Liver (tissue), 9 donors: ENCODE measurements around the gene PGM1. TPM values are rescaled to one million over a fixed set of nuclear protein-coding genes. Genes with fewer than 3 reads are reported as not detected.

Experiments
- DNase-seq: peaks from one replicate; pipeline ENCODE4 v3.0.0-alpha.2; 2017; ENCODE audit warnings: low spot score
- H3K27ac ChIP-seq, 2 donors: one replicate each; pipeline ENCODE4 v1.7.0; 2013; ENCODE audit warnings: inconsistent platforms in 2 of 2, low read length in 2 of 2, control low read depth in 1 of 2, low read depth in 1 of 2, mild to moderate bottlenecking in 1 of 2
- H3K27me3 ChIP-seq, 4 donors: one replicate each; pipeline versions ENCODE4 v1.6.1 to v1.7.0; 2013; ENCODE audit warnings: low read length in 3 of 4, inconsistent platforms in 1 of 4, mild to moderate bottlenecking in 1 of 4, moderate library complexity in 1 of 4; ENCODE audit not compliant: control insufficient read depth in 4 of 4, insufficient read depth in 4 of 4
- H3K36me3 ChIP-seq, 4 donors: one replicate each; pipeline versions ENCODE4 v1.6.1 to v1.7.0; 2013; ENCODE audit warnings: low read length in 3 of 4, mild to moderate bottlenecking in 3 of 4, low read depth in 1 of 4, moderate library complexity in 1 of 4; ENCODE audit not compliant: control insufficient read depth in 4 of 4, insufficient read depth in 3 of 4
- H3K4me1 ChIP-seq, 4 donors: one replicate each; pipeline versions ENCODE4 v1.6.1 to v1.7.0; 2013; ENCODE audit warnings: low read length in 3 of 4, mild to moderate bottlenecking in 3 of 4, moderate library complexity in 1 of 4; ENCODE audit not compliant: control insufficient read depth in 4 of 4, insufficient read depth in 4 of 4
- H3K4me3 ChIP-seq, 3 donors: one replicate each; pipeline versions ENCODE4 v1.6.1 to v1.7.0; 2013; ENCODE audit warnings: low read length in 3 of 3, control low read depth in 1 of 3, low read depth in 1 of 3, mild to moderate bottlenecking in 1 of 3
- H3K9ac ChIP-seq, 2 donors: one replicate each; pipeline ENCODE4 v1.7.0; 2013; ENCODE audit warnings: low read length in 2 of 2, mild to moderate bottlenecking in 2 of 2, moderate library complexity in 2 of 2, control low read depth in 1 of 2, low read depth in 1 of 2
- H3K9me3 ChIP-seq, 4 donors: one replicate each; pipeline versions ENCODE4 v1.6.1 to v1.7.0; 2013; ENCODE audit warnings: low read length in 3 of 4; ENCODE audit not compliant: control insufficient read depth in 4 of 4
- ATF3 ChIP-seq: IDR thresholded peaks from 2 replicates; pipeline ENCODE4 v1.6.1; 2016; ENCODE audit warnings: antibody characterized with exemption
- CTCF ChIP-seq: fragments of 150-350 bp; IDR thresholded peaks from 2 replicates; pipeline ENCODE4 v1.5.1; 2017; ENCODE audit warnings: improper control_type of control experiment, low read depth, low read length; ENCODE audit not compliant: missing input control
- EGR1 ChIP-seq, 2 donors: IDR thresholded peaks; 2 replicates each; pipeline ENCODE4 v1.6.1; 2016 to 2018; ENCODE audit warnings: antibody characterized with exemption in 2 of 2, low read depth in 2 of 2
- FOXA1 ChIP-seq: IDR thresholded peaks from 2 replicates; pipeline ENCODE4 v1.6.1; 2016; ENCODE audit warnings: antibody characterized with exemption
- FOXA2 ChIP-seq: IDR thresholded peaks from 2 replicates; pipeline ENCODE4 v1.6.1; 2016; ENCODE audit warnings: antibody characterized with exemption
- GABPA ChIP-seq, 2 donors: IDR thresholded peaks in 1 of 2; conservative IDR thresholded peaks in 1 of 2; 2 replicates each; pipeline ENCODE4 v1.6.1; 2016; ENCODE audit warnings: antibody characterized with exemption in 2 of 2, mild to moderate bottlenecking in 1 of 2, moderate library complexity in 1 of 2
- HNF4G ChIP-seq: IDR thresholded peaks from 2 replicates; pipeline ENCODE4 v1.6.1; 2016; ENCODE audit warnings: antibody characterized with exemption
- JUND ChIP-seq, 2 donors: IDR thresholded peaks; 2 replicates each; pipeline ENCODE4 v1.6.1; 2016; ENCODE audit warnings: antibody characterized with exemption in 2 of 2
- MAX ChIP-seq: IDR thresholded peaks from 2 replicates; pipeline ENCODE4 v1.6.1; 2016; ENCODE audit warnings: antibody characterized with exemption
- NR2F2 ChIP-seq: IDR thresholded peaks from 2 replicates; pipeline ENCODE4 v1.6.1; 2016; ENCODE audit warnings: antibody characterized with exemption
- RXRA ChIP-seq, 2 donors: IDR thresholded peaks; 2 replicates each; pipeline ENCODE4 v1.6.1; 2017 to 2018; ENCODE audit warnings: antibody characterized with exemption in 2 of 2, mild to moderate bottlenecking in 1 of 2
- SP1 ChIP-seq: IDR thresholded peaks from 2 replicates; pipeline ENCODE4 v1.6.1; 2018; ENCODE audit warnings: antibody characterized with exemption, mild to moderate bottlenecking
- TAF1 ChIP-seq: conservative IDR thresholded peaks from 2 replicates; pipeline ENCODE4 v1.6.1; 2016; ENCODE audit warnings: antibody characterized with exemption, mild to moderate bottlenecking
- ZBTB33 ChIP-seq: IDR thresholded peaks from 2 replicates; pipeline ENCODE4 v1.6.1; 2016; ENCODE audit warnings: antibody characterized with exemption
- WGBS: extraction: QIAGEN DNeasy Blood & Tissue Kit; methylation state at CpG from one replicate; pipeline ENCODE4 v1.1.7; 2013; 5-methylcytosine and 5-hydroxymethylcytosine counted together
- polyA plus RNA-seq, 2 donors: library from polyadenylated mRNA; stranded (reverse) in 1 of 2; unstranded in 1 of 2; fragments of 200-250 nt in 1 of 2; fragments of >200 nt in 1 of 2; fragmentation: Nextera tagmentation in 1 of 2; extraction: Ambion mirVana in 1 of 2; gene quantifications; one replicate each; pipeline versions ENCODE4 v1.2.1 to v1.2.3, GENCODE V29; 2013 to 2015
- total RNA-seq, 2 donors: library from RNA; depleted of rRNA; stranded (reverse); fragments of >200 nt; gene quantifications; one replicate each; pipeline ENCODE4 v1.2.3, GENCODE V29; 2014
- donor health status: healthy.
- donor health status: healthy.
- donor health status: healthy.
- donor health status: healthy.
- donor health status: healthy.

Gene PGM1
- total and polyA plus RNA-seq, 4 donors = 57.3 to 224 (median 120) TPM

GRCh38 chr1:63621075-63621474, 27.9 kb downstream of the PGM1 start:
- no peak for DNase-seq
- Histone ChIP-seq H3K9ac (no peak overlapping the region), H3K36me3 (peaks cover 0 to 2% (median 0%) of the 10 kb centered on the region in 4 donors), H3K9me3 (no peaks in the 10 kb centered on the region), H3K4me3 (no peak overlapping the region), H3K4me1 (peaks cover 11 to 42% (median 26%) of the 10 kb centered on the region in 4 donors), H3K27me3 (no peaks in the 10 kb centered on the region), H3K27ac (no peak overlapping the region)
- no peak for TF ChIP-seq CTCF
- TF ChIP-seq GABPA (IDR thresholded peaks at IDR 0.05 in 1 of 2, conservative IDR thresholded peaks at IDR 0.05 in 1 of 2) = no peak
- no peak for TF ChIP-seq NR2F2
- TF ChIP-seq ATF3 = no peak
- no peak for TF ChIP-seq JUND (IDR thresholded peaks at IDR 0.05)
- TF ChIP-seq RXRA (IDR thresholded peaks at IDR 0.05) = no peak
- no peak for TF ChIP-seq FOXA2
- no peak for TF ChIP-seq ZBTB33
- TF ChIP-seq SP1 = no peak
- no peak for TF ChIP-seq EGR1 (IDR thresholded peaks at IDR 0.05; ENCODE audit: low read depth in 2 of 2)
- TF ChIP-seq FOXA1 = no peak
- TF ChIP-seq HNF4G = no peak
- 46% methylated on average over 3 of the region's 3 CpGs for WGBS

- no peak overlapping the region for H3K9ac ChIP-seq
- TF ChIP-seq FOXA2 (no peak), TAF1 (no peak), MAX (no peak), GABPA (IDR thresholded peaks at IDR 0.05 in 1 of 2, conservative IDR thresholded peaks at IDR 0.05 in 1 of 2) (no peak), HNF4G (no peak), NR2F2 (no peak), ZBTB33 (no peak), EGR1 (IDR thresholded peaks at IDR 0.05; ENCODE audit: low read depth in 2 of 2) (no peak)
- no peaks in the 10 kb centered on the region for H3K9me3 ChIP-seq
- 82% methylated on average over 6 of the region's 6 CpGs for WGBS
- peaks cover 9 to 42% (median 23%) of the 10 kb centered on the region in 4 donors for H3K4me1 ChIP-seq
- H3K36me3 ChIP-seq = peaks cover 0 to 2% (median 0%) of the 10 kb centered on the region in 4 donors
- H3K27me3 ChIP-seq = no peaks in the 10 kb centered on the region
- no peak overlapping the region for H3K27ac ChIP-seq
- no peak overlapping the region for H3K4me3 ChIP-seq
- no peak for DNase-seq
These were observed 28.5 kb downstream of the PGM1 start for GRCh38 chr1:63621698-63622097.
